K562 treated with DMSO at 1 percent for 12 hours (cell line): ENCODE measurements around the gene ZNF530. TPM values are rescaled to one million over a fixed set of nuclear protein-coding genes. Genes with fewer than 3 reads are reported as not detected.

Source experiments
- total RNA-seq: library from RNA; unstranded; fragments of 300-600 nt; gene quantifications from 2 replicates; pipeline ENCODE4 v1.2.3, GENCODE V29; 2022; ENCODE audit not compliant: insufficient read depth

Gene ZNF530
- 5.8 and 6.7 TPM in 2 replicates for total RNA-seq

DNA sequence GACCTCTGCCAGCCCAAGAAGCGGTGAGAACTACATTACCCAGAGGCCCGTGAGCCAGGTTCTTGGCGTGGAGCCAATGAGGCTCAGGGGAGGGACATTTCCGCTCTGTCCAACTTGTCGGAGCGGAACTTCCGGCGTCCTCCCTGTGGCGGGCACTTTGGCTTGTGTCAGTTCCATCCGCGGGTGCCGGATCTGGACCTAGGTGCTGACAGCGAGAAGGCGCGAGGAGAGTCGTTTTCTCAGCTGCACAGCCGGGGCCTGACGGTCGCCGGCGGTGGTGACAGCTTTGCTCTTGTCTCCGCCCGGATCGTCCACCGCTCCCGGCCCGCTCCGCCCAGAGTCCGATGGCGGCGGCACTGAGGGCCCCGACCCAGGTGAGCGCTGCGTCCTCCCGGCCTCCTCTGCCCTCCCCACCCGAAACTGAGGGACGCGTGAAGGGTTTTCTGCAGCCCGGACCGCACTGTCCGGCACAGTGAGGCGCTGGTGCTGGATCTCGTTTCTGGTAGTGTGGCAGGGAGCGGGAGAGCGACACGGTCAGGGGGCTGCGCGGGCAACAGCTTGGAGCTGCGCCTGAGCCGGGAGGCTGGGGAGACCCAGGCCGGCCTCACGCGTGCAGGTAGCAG lies at the start of gene ZNF530:
Gene ZNF530 (plus strand): TSS at position 125 of the 623 bp plus-strand sequence. CDS start 4,461 bp downstream, outside the sequence.

DNA sequence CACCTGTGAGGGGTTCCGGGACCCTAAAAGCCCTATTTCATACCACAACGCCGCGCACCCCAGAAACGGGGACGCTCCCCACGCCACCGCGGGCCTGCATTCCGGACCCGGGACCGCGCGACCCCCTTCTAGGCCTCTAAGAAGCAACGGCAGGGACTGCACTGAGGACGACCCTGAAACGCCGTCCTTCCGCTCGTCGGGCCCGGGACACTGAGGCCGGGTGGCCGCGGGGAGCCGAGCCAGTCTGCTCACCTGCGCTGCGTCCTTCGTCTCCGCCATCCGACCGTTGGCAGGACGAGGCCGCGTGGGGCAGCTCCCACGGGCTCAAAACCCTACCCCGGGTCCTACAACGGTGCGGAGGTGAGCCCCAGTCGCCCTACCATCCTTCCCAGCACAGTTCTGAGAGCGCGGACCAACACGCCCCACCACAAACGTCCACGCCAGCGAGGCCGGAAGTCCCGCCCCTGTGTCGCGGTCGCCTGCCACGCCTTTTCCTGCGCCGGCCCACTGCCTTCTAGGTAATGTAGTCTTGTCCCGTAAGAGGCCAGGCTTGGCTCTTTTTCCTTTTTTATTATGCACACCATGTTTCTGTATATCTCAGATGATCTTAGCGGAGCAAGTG lies 40.2 kb upstream of the ZNF530 start, which contains the start of gene ZNF550:
Gene ZNF550 (minus strand): TSS at position 460 of the 622 bp plus-strand sequence. CDS start 181 bp downstream, at position 279.

DNA sequence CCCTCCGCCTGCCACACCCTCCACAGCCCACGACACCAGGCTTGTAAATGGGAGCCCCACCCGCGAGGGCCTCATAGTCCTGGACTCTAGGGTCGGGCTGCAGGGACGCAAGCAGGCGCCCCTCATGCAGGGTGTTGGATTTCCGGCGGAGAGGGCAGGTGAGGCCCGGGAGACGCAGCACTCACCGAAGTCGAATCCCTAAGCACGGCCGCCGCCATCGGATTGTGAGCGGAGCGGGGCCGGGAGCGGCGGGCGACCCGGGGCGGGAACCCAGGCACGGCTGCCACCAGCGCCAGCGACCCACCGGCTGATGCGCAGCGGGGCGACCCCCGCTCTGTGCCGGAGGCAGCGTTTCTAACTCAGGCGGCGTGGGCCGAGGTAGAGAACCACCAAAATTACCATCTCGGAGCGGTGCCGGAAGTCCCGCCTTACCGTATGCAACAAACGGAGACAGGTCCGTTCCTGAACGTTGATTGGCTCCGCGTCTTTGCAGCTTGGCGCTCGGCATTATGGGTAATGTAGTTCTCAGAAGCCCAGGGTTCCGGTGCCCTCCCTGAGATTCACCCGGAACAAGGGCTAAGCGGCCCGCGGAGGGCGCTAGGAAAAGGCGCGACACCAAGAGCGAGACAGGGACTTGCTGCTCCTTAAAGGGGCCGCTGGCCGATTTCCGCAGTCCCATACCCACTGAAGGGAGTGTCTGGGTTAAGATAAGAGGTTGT lies 21.0 kb upstream of the ZNF530 start, which contains the start of gene ZNF416:
Gene ZNF416 (minus strand): TSS at position 425 of the 719 bp plus-strand sequence. CDS start 207 bp downstream, at position 218.

DNA sequence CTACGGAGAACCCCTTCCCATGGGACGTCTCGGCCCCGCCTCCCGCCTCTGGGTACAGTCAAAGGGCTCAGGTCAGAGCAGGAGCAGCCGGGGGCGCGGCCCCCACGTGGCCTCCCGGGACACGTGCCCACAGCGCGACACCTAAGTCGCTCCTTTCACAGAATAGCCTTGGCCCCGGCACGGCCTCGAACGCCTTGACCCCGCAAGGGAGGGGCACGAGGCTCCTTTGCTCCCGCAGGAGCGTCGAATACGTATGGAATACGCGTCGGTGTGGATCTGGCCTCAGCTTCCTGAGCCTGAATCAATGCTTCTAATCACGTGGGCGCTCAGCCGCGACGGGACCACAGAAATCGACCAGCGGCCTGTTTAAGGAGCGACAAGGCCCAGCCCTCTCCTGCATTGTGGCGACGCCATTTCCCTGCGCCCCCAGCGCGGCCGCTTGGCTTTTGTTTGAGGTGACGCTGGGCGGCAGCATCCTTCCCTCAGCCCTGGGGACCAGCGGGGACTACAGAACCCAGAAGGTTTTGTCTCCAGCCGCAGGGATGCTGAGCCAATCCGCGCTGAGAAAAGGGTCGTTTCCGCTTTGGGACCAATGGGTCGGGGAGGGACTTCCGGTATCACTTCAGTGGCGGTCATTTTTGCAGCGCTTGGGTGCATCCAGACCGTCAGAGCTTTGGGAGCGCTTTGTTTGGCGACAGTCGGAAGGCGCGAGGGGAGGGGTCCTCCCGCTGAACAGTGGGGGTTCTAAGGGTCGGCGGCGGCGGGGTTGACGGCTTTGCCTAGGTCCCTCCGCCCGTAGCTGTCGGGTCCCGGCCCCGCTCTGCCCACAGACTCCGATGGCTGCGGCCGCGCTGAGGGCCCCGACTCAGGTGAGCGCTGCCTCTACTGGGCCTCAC lies 15.9 kb upstream of the ZNF530 start, which contains the start of gene ZIK1:
Gene ZIK1 (plus strand): TSS at position 625 of the 896 bp plus-strand sequence. CDS start 212 bp downstream, at position 837.

DNA sequence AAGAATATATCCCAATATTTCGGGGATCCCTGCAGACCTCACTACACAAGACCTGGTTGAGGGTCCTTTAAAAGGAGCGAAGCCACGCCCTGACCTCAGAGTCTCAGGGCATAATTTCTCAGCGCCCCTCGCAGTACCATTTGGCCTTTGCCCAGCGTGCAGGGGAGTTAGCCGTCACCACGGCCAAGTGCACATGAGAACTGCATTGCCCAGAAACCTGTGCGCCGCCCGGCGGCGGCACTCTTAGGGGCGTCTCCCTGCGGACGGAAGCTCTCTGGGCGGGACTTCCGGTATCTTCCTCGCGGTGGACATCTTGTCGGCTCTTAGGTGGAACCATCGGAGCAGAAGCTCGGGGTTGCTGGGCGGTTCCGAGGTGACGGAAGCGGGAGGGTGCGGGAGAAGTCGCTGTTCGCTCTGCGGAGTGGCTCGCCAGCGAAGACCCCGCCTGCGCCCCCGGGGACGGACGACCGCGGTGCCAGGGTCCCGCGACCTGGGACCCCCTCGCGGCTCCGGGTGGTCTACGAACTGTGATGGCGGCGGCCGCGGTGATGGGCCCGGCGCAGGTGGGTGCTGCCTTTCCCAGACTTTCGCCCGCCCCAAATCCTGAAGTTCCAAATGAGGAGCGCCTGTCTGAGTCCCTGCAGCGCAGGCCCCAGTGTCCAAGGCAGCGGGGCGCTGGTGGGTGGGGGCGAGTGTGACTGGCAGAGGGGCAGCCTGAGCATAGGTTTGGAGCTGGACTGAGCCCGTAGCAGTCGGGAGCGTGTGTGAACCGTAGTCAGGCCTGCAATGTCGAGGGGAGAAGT lies 14.5 kb downstream of the ZNF530 start, which contains the start of gene ZNF134:
Gene ZNF134 (plus strand): TSS at position 302 of the 803 bp plus-strand sequence. CDS start 5,227 bp downstream, outside the sequence.

DNA sequence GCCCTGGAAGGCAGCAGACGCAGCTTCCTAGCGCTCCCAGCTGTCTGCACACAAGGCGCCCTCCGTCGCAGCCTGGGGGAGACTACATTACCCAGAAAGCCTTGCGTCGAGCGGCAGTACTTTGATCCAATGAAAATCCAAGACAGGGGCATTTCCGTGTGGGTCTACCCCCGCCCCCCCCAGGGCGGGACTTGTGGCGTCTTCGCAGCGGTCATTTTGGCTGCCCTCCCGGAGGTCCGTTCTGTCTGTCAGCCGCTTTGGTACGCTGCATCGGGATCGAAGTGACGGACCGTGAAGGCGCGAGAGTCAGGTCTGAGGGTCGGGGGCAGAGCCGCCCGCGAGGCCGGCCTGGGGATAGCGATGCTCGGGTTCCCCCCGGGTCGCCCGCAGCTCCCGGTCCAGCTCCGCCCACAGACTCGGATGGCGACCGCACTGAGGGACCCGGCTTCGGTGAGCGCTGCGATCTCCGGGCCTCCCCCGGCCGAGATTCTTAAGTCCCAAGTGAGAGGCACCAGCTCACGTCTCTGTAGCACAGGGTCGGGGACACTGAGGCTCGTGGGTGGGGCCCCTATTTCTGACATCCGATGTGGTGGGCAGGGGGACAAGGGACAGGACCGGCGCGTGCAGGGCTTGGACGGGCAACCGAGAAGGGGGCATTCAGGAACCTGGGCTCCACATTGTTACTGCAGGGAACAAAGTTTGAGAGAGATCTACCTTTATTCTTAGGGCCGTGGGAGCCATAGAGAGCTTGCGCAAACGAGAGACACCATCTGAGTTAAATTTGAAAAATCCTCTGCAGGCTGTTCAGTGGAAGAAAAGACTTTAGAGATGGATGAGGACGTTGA lies 33.5 kb downstream of the ZNF530 start, which contains the start of gene ZNF211:
Gene ZNF211 (plus strand): TSS at position 182 of the 845 bp plus-strand sequence. CDS start 179 bp downstream, at position 361.

Other genes with a start within 250 kb of the ZNF530 start
- gene ZNF304, start 248.6 kb upstream of the ZNF530 start, total RNA-seq, result 0.90 and 3.1 TPM in 2 replicates
- gene TRAPPC2B, start 236.3 kb upstream of the ZNF530 start, total RNA-seq, result 6.2 and 8.9 TPM in 2 replicates
- 1.3 and 3.0 TPM in 2 replicates for gene ZNF547, start 236.3 kb upstream of the ZNF530 start, total RNA-seq
- 0.81 and 5.3 TPM in 2 replicates for gene ZNF548, start 210.0 kb upstream of the ZNF530 start, total RNA-seq
- 4.8 and 9.6 TPM in 2 replicates for gene ZNF17, start 188.7 kb upstream of the ZNF530 start, total RNA-seq
- 9.4 and 15.0 TPM in 2 replicates for gene ZNF749, start 164.6 kb upstream of the ZNF530 start, total RNA-seq
- not detected in 2 replicates for gene VN1R1, start 142.7 kb upstream of the ZNF530 start, total RNA-seq
- gene ZNF772, start 122.3 kb upstream of the ZNF530 start, total RNA-seq, result 0.44 and 2.1 TPM in 2 replicates
- 1.3 TPM in 2 replicates for gene ZNF419, start 112.1 kb upstream of the ZNF530 start, total RNA-seq
- gene ZNF773, start 99.9 kb upstream of the ZNF530 start, total RNA-seq, result 1.3 TPM in 1 of 2 replicates, not detected in the other
- gene ZNF549, start 72.5 kb upstream of the ZNF530 start, total RNA-seq, result 0.16 TPM in 1 of 2 replicates, not detected in the other
- gene ZNF550, start 40.0 kb upstream of the ZNF530 start, total RNA-seq, result 2.5 and 3.1 TPM in 2 replicates
- 1.3 and 2.0 TPM in 2 replicates for gene ZNF416, start 21.0 kb upstream of the ZNF530 start, total RNA-seq
- 0.36 TPM in 1 of 2 replicates, not detected in the other for gene ZIK1, start 15.7 kb upstream of the ZNF530 start, total RNA-seq
- gene ZNF134, start 14.4 kb downstream of the ZNF530 start, total RNA-seq, result 1.1 and 14.4 TPM in 2 replicates
- 2.7 and 6.6 TPM in 2 replicates for gene ZNF211, start 33.3 kb downstream of the ZNF530 start, total RNA-seq
- not detected in 2 replicates for gene ZSCAN4, start 69.0 kb downstream of the ZNF530 start, total RNA-seq
- gene ZNF551, start 82.1 kb downstream of the ZNF530 start, total RNA-seq, result 1.1 and 5.0 TPM in 2 replicates
- not detected in 2 replicates for gene ZNF154, start 109.3 kb downstream of the ZNF530 start, total RNA-seq
- gene ZNF671, start 127.7 kb downstream of the ZNF530 start, total RNA-seq, result 0.44 and 0.84 TPM in 2 replicates
- 1.7 and 9.0 TPM in 2 replicates for gene ZNF776, start 146.9 kb downstream of the ZNF530 start, total RNA-seq
- gene ZNF586, start 169.8 kb downstream of the ZNF530 start, total RNA-seq, result 1.2 and 5.0 TPM in 2 replicates
- gene ZNF552, start 215.0 kb downstream of the ZNF530 start, total RNA-seq, result 2.8 and 7.9 TPM in 2 replicates
- 2.1 and 4.1 TPM in 2 replicates for gene ZNF587B, start 230.4 kb downstream of the ZNF530 start, total RNA-seq
- gene ZNF587, start 250.0 kb downstream of the ZNF530 start, total RNA-seq, result 5.5 and 18.0 TPM in 2 replicates